GM23338 (cell line): ENCODE data around the gene TMEM163. TPM values are rescaled to one million over a fixed set of nuclear protein-coding genes. Genes with fewer than 3 reads are reported as not detected.

Experiments
- ATAC-seq: fragments of 200-7000 bp; cut with Tn5 transposase; 3 replicates; pipeline ENCODE4 v1.9.1; 2020
- DNase-seq: peaks from one replicate; pipeline ENCODE4 v3.0.0-alpha.2; 2015; ENCODE audit warnings: low spot score
- H2AFZ ChIP-seq: fragments of 200-600 bp; sonication (generic); 2 replicates; pipeline ENCODE4 v1.8.0; 2016; ENCODE audit warnings: antibody characterized with exemption, mild to moderate bottlenecking, moderate library complexity
- H3F3A ChIP-seq: fragments of 200-600 bp; sonication (generic); replicated peaks from 2 replicates; pipeline ENCODE4 v1.8.0; 2017; ENCODE audit warnings: antibody characterized with exemption, mixed run types, low read depth
- H3K27ac ChIP-seq: fragments of 200-600 bp; sonication (generic); 2 replicates; pipeline ENCODE4 v1.6.1; 2016; ENCODE audit warnings: low read depth
- H3K27me3 ChIP-seq: fragments of 200-600 bp; sonication (generic); 2 replicates; pipeline ENCODE4 v1.8.0; 2016; ENCODE audit warnings: mild to moderate bottlenecking, mixed run types, moderate library complexity; ENCODE audit not compliant: insufficient read depth
- H3K36me3 ChIP-seq: fragments of 200-600 bp; sonication (generic); 2 replicates; pipeline ENCODE4 v1.8.0; 2016; ENCODE audit warnings: mild to moderate bottlenecking; ENCODE audit not compliant: insufficient read depth
- H3K4me1 ChIP-seq: fragments of 200-600 bp; sonication (generic); 2 replicates; pipeline ENCODE4 v1.8.0; 2016; ENCODE audit warnings: mild to moderate bottlenecking, moderate library complexity; ENCODE audit not compliant: insufficient read depth
- H3K4me2 ChIP-seq: fragments of 200-600 bp; sonication (generic); 2 replicates; pipeline ENCODE4 v1.7.1; 2017; ENCODE audit warnings: mixed run types
- H3K4me3 ChIP-seq: fragments of 200-600 bp; sonication (generic); 2 replicates; pipeline ENCODE4 v1.6.1; 2016; ENCODE audit warnings: mixed run types
- H3K79me2 ChIP-seq: fragments of 200-600 bp; sonication (generic); replicated peaks from 2 replicates; pipeline ENCODE4 v1.8.0; 2017; ENCODE audit warnings: mild to moderate bottlenecking; ENCODE audit not compliant: insufficient read depth
- H3K9me2 ChIP-seq: fragments of 200-600 bp; sonication (generic); 2 replicates; pipeline ENCODE4 v1.8.0; 2017; ENCODE audit not compliant: insufficient read depth
- H4K20me1 ChIP-seq: fragments of 200-600 bp; sonication (generic); replicated peaks from 2 replicates; pipeline ENCODE4 v1.8.0; 2017; ENCODE audit warnings: mild to moderate bottlenecking; ENCODE audit not compliant: insufficient read depth
- H3K27ac Mint-ChIP-seq: 2 replicates; pipeline ENCODE4 v1.8.0; 2020; ENCODE audit warnings: inconsistent platforms, mild to moderate bottlenecking, moderate library complexity, mixed read lengths
- H3K27me3 Mint-ChIP-seq: 3 replicates; pipeline ENCODE4 v1.8.0; 2022; ENCODE audit warnings: low read depth, mild to moderate bottlenecking, moderate library complexity, mixed read lengths, inconsistent platforms; ENCODE audit not compliant: insufficient read depth, poor library complexity
- H3K36me3 Mint-ChIP-seq: 3 replicates; pipeline ENCODE4 v1.8.0; 2021; ENCODE audit warnings: low read depth, mild to moderate bottlenecking, inconsistent platforms, moderate library complexity, mixed read lengths
- H3K4me1 Mint-ChIP-seq: 3 replicates; pipeline ENCODE4 v1.8.0; 2020; ENCODE audit warnings: mild to moderate bottlenecking, inconsistent platforms, mixed read lengths
- H3K4me3 Mint-ChIP-seq: 3 replicates; pipeline ENCODE4 v1.8.0; 2021; ENCODE audit warnings: moderate library complexity, mild to moderate bottlenecking, inconsistent platforms, mixed read lengths
- H3K9me3 Mint-ChIP-seq: 3 replicates; pipeline ENCODE4 v1.8.0; 2020; ENCODE audit warnings: moderate library complexity, mild to moderate bottlenecking, inconsistent platforms, mixed read lengths
- CREB1 ChIP-seq: fragments of 250-450 bp; sonication (Bioruptor Pico); IDR thresholded peaks from 2 replicates; pipeline ENCODE4 v1.5.0; 2020; ENCODE audit warnings: low read depth, mild to moderate bottlenecking, moderate library complexity
- ZNF114 ChIP-seq: fragments of 250-450 bp; sonication (Bioruptor Pico); IDR thresholded peaks from 2 replicates; pipeline ENCODE4 v1.5.0; 2020; ENCODE audit warnings: mild to moderate bottlenecking, moderate library complexity
- polyA plus RNA-seq: library from polyadenylated mRNA; unstranded; fragments of >200 nt; fragmentation: Nextera tagmentation; extraction: Ambion mirVana; gene quantifications from 2 replicates; pipeline ENCODE4 v1.2.1, GENCODE V29; 2016
- total RNA-seq: library from RNA; depleted of rRNA; stranded (reverse); fragments of >200 nt; shearing (Covaris generic); gene quantifications from 2 replicates; pipeline ENCODE4 v1.2.3, GENCODE V29; 2014
- TF ChIP-seq, protein P1 (sequence below): fragments of 250-450 bp; sonication (Bioruptor Pico); IDR thresholded peaks from 2 replicates; pipeline ENCODE4 v1.5.0; 2020; ENCODE audit warnings: mild to moderate bottlenecking, moderate library complexity
- TF ChIP-seq, protein P2 (sequence below), 2 experiments: fragments of 200-600 bp in 1 of 2; sonication (generic) in 1 of 2; conservative IDR thresholded peaks; 2 replicates each; pipeline versions ENCODE4 v1.5.1 to v1.6.1; 2016 to 2017; ENCODE audit warnings: antibody characterized with exemption in 2 of 2, low read depth in 2 of 2, mild to moderate bottlenecking in 2 of 2, moderate library complexity in 1 of 2

Gene TMEM163
- total and polyA plus RNA-seq, 2 experiments from 2014 or later: 1.1 to 1.8 TPM

DNA sequence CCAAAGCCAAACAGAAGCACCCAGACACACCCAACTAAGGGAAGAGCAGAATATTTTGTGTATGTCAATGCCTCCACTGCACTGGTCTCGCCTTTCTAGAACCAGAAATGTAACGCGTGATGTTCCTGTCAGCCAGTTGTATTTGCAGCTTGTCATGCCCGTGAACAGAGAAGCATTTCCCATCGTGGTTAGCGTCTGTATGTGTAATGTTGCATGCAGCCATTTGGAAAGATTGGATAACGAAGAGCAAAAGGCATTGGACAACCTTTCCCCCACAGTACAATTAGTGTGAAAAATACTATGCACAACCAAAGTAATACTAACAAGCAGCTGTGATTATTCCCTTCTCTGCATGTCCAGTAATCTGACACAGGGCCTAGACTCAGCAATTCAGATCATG is 140.5 kb downstream of the TMEM163 start (continued):
- TF ChIP-seq, protein P1, sequence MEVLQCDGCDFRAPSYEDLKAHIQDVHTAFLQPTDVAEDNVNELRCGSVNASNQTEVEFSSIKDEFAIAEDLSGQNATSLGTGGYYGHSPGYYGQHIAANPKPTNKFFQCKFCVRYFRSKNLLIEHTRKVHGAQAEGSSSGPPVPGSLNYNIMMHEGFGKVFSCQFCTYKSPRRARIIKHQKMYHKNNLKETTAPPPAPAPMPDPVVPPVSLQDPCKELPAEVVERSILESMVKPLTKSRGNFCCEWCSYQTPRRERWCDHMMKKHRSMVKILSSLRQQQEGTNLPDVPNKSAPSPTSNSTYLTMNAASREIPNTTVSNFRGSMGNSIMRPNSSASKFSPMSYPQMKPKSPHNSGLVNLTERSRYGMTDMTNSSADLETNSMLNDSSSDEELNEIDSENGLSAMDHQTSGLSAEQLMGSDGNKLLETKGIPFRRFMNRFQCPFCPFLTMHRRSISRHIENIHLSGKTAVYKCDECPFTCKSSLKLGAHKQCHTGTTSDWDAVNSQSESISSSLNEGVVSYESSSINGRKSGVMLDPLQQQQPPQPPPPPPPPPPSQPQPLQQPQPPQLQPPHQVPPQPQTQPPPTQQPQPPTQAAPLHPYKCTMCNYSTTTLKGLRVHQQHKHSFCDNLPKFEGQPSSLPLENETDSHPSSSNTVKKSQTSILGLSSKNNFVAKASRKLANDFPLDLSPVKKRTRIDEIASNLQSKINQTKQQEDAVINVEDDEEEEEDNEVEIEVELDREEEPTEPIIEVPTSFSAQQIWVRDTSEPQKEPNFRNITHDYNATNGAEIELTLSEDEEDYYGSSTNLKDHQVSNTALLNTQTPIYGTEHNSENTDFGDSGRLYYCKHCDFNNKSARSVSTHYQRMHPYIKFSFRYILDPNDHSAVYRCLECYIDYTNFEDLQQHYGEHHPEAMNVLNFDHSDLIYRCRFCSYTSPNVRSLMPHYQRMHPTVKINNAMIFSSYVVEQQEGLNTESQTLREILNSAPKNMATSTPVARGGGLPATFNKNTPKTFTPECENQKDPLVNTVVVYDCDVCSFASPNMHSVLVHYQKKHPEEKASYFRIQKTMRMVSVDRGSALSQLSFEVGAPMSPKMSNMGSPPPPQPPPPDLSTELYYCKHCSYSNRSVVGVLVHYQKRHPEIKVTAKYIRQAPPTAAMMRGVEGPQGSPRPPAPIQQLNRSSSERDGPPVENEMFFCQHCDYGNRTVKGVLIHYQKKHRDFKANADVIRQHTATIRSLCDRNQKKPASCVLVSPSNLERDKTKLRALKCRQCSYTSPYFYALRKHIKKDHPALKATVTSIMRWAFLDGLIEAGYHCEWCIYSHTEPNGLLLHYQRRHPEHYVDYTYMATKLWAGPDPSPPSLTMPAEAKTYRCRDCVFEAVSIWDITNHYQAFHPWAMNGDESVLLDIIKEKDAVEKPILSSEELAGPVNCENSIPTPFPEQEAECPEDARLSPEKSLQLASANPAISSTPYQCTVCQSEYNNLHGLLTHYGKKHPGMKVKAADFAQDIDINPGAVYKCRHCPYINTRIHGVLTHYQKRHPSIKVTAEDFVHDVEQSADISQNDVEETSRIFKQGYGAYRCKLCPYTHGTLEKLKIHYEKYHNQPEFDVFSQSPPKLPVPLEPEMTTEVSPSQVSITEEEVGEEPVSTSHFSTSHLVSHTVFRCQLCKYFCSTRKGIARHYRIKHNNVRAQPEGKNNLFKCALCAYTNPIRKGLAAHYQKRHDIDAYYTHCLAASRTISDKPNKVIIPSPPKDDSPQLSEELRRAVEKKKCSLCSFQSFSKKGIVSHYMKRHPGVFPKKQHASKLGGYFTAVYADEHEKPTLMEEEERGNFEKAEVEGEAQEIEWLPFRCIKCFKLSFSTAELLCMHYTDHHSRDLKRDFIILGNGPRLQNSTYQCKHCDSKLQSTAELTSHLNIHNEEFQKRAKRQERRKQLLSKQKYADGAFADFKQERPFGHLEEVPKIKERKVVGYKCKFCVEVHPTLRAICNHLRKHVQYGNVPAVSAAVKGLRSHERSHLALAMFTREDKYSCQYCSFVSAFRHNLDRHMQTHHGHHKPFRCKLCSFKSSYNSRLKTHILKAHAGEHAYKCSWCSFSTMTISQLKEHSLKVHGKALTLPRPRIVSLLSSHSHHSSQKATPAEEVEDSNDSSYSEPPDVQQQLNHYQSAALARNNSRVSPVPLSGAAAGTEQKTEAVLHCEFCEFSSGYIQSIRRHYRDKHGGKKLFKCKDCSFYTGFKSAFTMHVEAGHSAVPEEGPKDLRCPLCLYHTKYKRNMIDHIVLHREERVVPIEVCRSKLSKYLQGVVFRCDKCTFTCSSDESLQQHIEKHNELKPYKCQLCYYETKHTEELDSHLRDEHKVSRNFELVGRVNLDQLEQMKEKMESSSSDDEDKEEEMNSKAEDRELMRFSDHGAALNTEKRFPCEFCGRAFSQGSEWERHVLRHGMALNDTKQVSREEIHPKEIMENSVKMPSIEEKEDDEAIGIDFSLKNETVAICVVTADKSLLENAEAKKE: no peak
- TF ChIP-seq ZNF114 (CRISPR knock-in tag): no peak
- TF ChIP-seq CREB1 (CRISPR knock-in tag): no peak

DNA sequence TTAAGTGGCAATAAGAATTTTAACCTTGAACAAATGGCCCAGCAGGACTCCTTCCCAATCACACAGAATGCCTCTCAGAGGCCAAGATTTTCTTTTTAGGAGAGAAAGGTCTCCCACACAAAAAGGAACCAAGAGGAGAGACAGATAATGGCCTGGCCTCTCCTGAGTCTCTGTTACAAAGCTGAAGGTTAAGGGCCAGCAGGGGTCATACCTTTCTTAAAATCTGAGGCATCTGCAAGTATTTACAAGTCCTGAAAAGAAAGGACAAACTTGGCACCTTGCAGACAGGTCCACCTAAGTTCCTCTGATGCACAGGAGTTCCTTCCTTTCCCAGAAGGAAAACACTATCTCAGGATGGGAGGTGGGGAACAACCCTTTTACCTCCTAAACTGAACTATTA is 142.3 kb downstream of the TMEM163 start:
- Histone ChIP-seq H3K27ac (no peak overlapping the region), H3F3A (no peaks in the 10 kb centered on the region), H2AFZ (no peak overlapping the region), H3K36me3 (no peaks in the 10 kb centered on the region), H4K20me1 (no peaks in the 10 kb centered on the region), H3K4me1 (no peaks in the 10 kb centered on the region; the same call in 1 of the 2 replicates), H3K27me3 (no peaks in the 10 kb centered on the region), H3K9me2 (no peaks in the 10 kb centered on the region), H3K79me2 (no peaks in the 10 kb centered on the region), H3K4me3 (no peak overlapping the region), H3K4me2 (0 out of 2 replicates have a peak overlapping the region, but pooled peaks have one; percentile 32)
- Mint-ChIP-seq H3K27me3 (no peaks in the 10 kb centered on the region), H3K4me3 (no peak overlapping the region), H3K4me1 (peaks cover 19% of the 10 kb centered on the region), H3K27ac (no peak overlapping the region), H3K9me3 (no peaks in the 10 kb centered on the region), H3K36me3 (no peaks in the 10 kb centered on the region)
- TF ChIP-seq, protein P2, sequence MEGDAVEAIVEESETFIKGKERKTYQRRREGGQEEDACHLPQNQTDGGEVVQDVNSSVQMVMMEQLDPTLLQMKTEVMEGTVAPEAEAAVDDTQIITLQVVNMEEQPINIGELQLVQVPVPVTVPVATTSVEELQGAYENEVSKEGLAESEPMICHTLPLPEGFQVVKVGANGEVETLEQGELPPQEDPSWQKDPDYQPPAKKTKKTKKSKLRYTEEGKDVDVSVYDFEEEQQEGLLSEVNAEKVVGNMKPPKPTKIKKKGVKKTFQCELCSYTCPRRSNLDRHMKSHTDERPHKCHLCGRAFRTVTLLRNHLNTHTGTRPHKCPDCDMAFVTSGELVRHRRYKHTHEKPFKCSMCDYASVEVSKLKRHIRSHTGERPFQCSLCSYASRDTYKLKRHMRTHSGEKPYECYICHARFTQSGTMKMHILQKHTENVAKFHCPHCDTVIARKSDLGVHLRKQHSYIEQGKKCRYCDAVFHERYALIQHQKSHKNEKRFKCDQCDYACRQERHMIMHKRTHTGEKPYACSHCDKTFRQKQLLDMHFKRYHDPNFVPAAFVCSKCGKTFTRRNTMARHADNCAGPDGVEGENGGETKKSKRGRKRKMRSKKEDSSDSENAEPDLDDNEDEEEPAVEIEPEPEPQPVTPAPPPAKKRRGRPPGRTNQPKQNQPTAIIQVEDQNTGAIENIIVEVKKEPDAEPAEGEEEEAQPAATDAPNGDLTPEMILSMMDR (conservative IDR thresholded peaks at IDR 0.05; ENCODE audit: low read depth in 2 of 2): peak in 1 of 2 experiments; percentile 34; a peak in 1 of 4 replicates
- TF ChIP-seq CREB1 (CRISPR knock-in tag): no peak
- ATAC-seq: no peak
- DNase-seq: no peak
